PFSK-1 (cell line): Measurements from ENCODE around the gene IGSF21.

Experiments used
- FOXP2 ChIP-seq: optimal IDR thresholded peaks from 2 replicates; pipeline ENCODE3; 2011; ENCODE audit warnings: borderline replicate concordance, control low read depth, inconsistent platforms; ENCODE audit not compliant: insufficient read depth; ENCODE audit errors: extremely low read length, extremely low read depth
- POLR2AphosphoS5 ChIP-seq: IDR thresholded peaks from 2 replicates; pipeline ENCODE4 v1.6.1; 2012; ENCODE audit warnings: low read depth, mild to moderate bottlenecking, control low read depth, low read length, moderate library complexity
- SIN3A ChIP-seq: IDR thresholded peaks from 2 replicates; pipeline ENCODE4 v1.6.1; 2012; ENCODE audit warnings: mild to moderate bottlenecking, low read length, moderate library complexity, borderline replicate concordance; ENCODE audit not compliant: insufficient read depth
- TAF1 ChIP-seq: IDR thresholded peaks from 2 replicates; pipeline ENCODE4 v1.6.1; 2012; ENCODE audit warnings: low read length, control low read depth, borderline replicate concordance; ENCODE audit not compliant: insufficient read depth
- TF ChIP-seq, protein P1 (sequence below), 2 experiments: IDR thresholded peaks; 2 replicates each; pipeline versions ENCODE4 v1.6.1 to v1.8.0; 2011 to 2012; ENCODE audit warnings: low read depth in 2 of 2, low read length in 2 of 2, control low read depth in 1 of 2, inconsistent platforms in 1 of 2, mild to moderate bottlenecking in 1 of 2, moderate library complexity in 1 of 2; ENCODE audit not compliant: insufficient read depth in 1 of 2

Gene IGSF21

DNA sequence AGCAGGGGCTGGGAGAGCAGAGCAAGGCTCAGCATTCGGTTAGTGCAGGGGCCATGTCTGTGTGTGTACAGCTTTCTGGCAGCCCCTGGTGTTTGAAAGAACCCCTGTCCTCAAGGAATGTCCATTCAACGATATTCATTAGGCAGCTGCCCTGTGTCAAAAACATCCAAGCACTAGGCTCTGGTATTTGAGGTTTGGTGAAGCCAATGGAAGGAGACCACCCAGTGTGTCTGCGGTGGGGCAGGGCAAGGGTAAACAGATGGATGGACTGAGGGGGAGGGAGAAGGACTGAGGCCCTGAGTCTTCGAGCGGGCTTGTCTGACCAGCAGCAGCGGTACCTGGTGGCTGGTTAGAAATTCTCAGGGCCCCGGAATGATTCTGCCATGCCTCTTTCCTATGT lies 217.5 kb downstream of the IGSF21 start:
- no peak for TF ChIP-seq POLR2AphosphoS5
- TF ChIP-seq, protein P1, sequence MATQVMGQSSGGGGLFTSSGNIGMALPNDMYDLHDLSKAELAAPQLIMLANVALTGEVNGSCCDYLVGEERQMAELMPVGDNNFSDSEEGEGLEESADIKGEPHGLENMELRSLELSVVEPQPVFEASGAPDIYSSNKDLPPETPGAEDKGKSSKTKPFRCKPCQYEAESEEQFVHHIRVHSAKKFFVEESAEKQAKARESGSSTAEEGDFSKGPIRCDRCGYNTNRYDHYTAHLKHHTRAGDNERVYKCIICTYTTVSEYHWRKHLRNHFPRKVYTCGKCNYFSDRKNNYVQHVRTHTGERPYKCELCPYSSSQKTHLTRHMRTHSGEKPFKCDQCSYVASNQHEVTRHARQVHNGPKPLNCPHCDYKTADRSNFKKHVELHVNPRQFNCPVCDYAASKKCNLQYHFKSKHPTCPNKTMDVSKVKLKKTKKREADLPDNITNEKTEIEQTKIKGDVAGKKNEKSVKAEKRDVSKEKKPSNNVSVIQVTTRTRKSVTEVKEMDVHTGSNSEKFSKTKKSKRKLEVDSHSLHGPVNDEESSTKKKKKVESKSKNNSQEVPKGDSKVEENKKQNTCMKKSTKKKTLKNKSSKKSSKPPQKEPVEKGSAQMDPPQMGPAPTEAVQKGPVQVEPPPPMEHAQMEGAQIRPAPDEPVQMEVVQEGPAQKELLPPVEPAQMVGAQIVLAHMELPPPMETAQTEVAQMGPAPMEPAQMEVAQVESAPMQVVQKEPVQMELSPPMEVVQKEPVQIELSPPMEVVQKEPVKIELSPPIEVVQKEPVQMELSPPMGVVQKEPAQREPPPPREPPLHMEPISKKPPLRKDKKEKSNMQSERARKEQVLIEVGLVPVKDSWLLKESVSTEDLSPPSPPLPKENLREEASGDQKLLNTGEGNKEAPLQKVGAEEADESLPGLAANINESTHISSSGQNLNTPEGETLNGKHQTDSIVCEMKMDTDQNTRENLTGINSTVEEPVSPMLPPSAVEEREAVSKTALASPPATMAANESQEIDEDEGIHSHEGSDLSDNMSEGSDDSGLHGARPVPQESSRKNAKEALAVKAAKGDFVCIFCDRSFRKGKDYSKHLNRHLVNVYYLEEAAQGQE (IDR thresholded peaks at IDR 0.05; ENCODE audit: insufficient read depth in 1 of 2, low read depth in 2 of 2, low read length in 2 of 2): no peak

DNA sequence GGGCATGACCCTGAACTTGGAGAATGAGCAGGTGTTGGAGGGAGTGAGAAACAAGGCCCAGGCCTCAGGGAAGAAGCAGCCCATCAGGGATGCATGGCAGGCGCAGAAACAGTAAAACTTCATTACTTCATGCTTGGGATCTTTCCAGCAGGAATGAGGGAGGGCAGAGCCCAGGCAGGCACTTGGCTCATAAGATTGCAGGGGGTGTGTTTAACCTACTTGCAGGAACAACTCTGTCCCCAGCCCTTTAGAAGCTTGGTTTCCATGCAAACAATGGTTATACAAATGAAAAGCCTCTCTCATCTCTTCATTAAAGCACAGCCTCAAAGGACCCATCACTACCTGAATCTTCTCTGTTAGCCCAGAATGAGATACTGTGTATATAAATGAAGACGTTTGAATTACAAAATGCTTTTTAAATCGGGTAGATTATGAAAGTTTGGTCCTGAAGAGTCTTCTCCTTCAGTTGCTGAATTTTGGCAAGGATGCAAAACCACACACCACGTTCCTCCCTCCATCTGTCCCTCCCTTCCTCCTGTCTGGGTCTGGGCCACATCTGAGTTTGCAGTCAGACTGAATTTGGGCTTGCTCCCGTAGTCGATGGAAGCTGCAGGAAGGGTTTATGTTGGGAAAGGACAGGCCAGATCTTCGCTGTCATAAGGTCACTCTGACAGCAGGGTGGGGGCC lies 218.8 kb downstream of the IGSF21 start:
- TF ChIP-seq, protein P1 (IDR thresholded peaks at IDR 0.05; ENCODE audit: insufficient read depth in 1 of 2, low read depth in 2 of 2, low read length in 2 of 2): no peak
- TF ChIP-seq TAF1 (no peak), SIN3A (no peak), FOXP2 (no peak), POLR2AphosphoS5 (no peak)

DNA sequence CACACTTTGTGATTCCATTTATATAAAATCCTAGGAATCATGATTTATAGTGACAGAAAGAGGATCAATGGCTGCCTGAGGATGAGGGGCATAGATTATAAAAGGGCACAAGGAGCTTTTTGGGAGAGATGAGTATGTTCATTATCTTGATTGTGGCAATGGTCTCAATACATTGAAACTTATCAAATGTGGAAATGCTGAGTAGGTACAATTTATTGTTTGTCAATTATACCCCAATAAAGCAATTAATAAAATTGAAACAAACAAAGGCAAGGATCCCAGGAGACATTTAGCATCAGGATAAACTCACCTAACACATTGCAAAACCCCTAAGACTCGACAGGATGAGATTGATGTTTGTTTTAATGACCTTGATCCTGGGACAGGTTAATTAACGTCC lies 220.1 kb downstream of the IGSF21 start:
- no peak for TF ChIP-seq SIN3A
- no peak for TF ChIP-seq POLR2AphosphoS5
- no peak for TF ChIP-seq TAF1
- TF ChIP-seq, protein P1 (IDR thresholded peaks at IDR 0.05; ENCODE audit: insufficient read depth in 1 of 2, low read depth in 2 of 2, low read length in 2 of 2): no peak
- no peak for TF ChIP-seq FOXP2

DNA sequence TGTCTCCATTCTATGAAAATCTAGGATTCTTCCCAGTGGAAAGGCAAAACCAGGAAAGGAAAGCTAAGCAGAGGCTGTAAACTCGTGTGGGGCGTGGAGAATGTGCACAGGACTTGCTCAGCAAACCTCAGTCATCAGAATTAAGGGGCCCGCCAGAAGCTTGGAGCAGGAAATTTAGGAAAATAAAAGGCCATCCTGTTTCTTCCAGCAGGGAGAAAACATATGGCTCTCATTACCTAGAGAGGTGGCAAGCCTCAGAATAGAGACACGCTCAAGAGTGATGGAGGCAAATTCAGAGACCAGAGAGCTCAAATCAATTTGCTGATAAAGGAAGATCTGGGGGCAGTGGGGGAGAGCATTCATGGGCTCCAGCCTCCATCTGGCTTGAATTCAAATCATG lies 221.2 kb downstream of the IGSF21 start:
- TF ChIP-seq TAF1: no peak
- no peak for TF ChIP-seq SIN3A
- TF ChIP-seq FOXP2: no peak
- TF ChIP-seq, protein P1 (IDR thresholded peaks at IDR 0.05; ENCODE audit: insufficient read depth in 1 of 2, low read depth in 2 of 2, low read length in 2 of 2): no peak
- no peak for TF ChIP-seq POLR2AphosphoS5
